HepG2 (cell line): ENCODE results near the gene ESF1. TPM values are rescaled to one million over a fixed set of nuclear protein-coding genes. Genes with fewer than 3 reads are reported as not detected.

Experiments used
- ASH2L ChIP-seq: fragments of 300-600, 200-600 bp; sonication (generic); IDR thresholded peaks from 2 replicates; pipeline ENCODE4 v1.7.0; 2017; ENCODE audit warnings: low read depth, mild to moderate bottlenecking, moderate library complexity, mixed read lengths, low read length; ENCODE audit not compliant: insufficient read length
- IKZF1 ChIP-seq: fragments of 450-650 bp; IDR thresholded peaks from 2 replicates; pipeline ENCODE4 v1.7.1; 2016
- MYC ChIP-seq: sonication (generic); formaldehyde crosslinking; IDR thresholded peaks from 2 replicates; pipeline ENCODE4 v1.9.0; 2021; ENCODE audit warnings: missing genetic modification reagents, borderline replicate concordance
- PHF8 ChIP-seq: sonication (generic); formaldehyde crosslinking; IDR thresholded peaks from 2 replicates; pipeline ENCODE4 v1.5.0; 2020; ENCODE audit warnings: missing genetic modification reagents
- RXRA ChIP-seq: sonication (generic); formaldehyde crosslinking; IDR thresholded peaks from 2 replicates; pipeline ENCODE4 v1.5.1; 2020; ENCODE audit warnings: missing genetic modification reagents
- SALL1 ChIP-seq: sonication (generic); formaldehyde crosslinking; IDR thresholded peaks from 2 replicates; pipeline ENCODE4 v1.8.0; 2022; ENCODE audit warnings: mild to moderate bottlenecking, missing genetic modification reagents
- TMF1 ChIP-seq: sonication (generic); formaldehyde crosslinking; IDR thresholded peaks from 2 replicates; pipeline ENCODE4 v1.8.1; 2022; ENCODE audit warnings: low read depth, missing genetic modification reagents
- ZFYVE20 ChIP-seq: sonication (generic); formaldehyde crosslinking; IDR thresholded peaks from 2 replicates; pipeline ENCODE4 v1.8.0; 2023; ENCODE audit warnings: low read depth, mild to moderate bottlenecking, moderate library complexity, missing genetic modification reagents, borderline replicate concordance
- ZNF460 ChIP-seq: sonication (generic); formaldehyde crosslinking; IDR thresholded peaks from 2 replicates; pipeline ENCODE4 v1.5.1; 2020; ENCODE audit warnings: missing genetic modification reagents, mild to moderate bottlenecking, borderline replicate concordance
- ZNF713 ChIP-seq: sonication (generic); formaldehyde crosslinking; IDR thresholded peaks from 2 replicates; pipeline ENCODE4 v1.4.0; 2020; ENCODE audit warnings: mild to moderate bottlenecking, missing genetic modification reagents
- ZNF772 ChIP-seq: sonication (generic); formaldehyde crosslinking; IDR thresholded peaks from 2 replicates; pipeline ENCODE4 v1.5.0; 2020; ENCODE audit warnings: mild to moderate bottlenecking, missing genetic modification reagents
- polyA plus RNA-seq, 8 experiments: library from polyadenylated mRNA; depleted of rRNA in 3 of 8; stranded (reverse) in 7 of 8; unstranded in 1 of 8; fragments of >200 nt; fragmentation: Illumina TruSeq in 4 of 8; extraction: Trizol in 4 of 8; gene quantifications; 2 replicates each; pipeline versions ENCODE4 v1.2.1 to v1.2.3, GENCODE V29; 2011 to 2016; ENCODE audit warnings: low read depth in 4 of 8, missing spikeins in 1 of 8, mixed read lengths in 1 of 8; ENCODE audit not compliant: insufficient read depth in 1 of 8
- total RNA-seq, 5 experiments: library from RNA; depleted of rRNA; stranded (reverse); fragments of >200 nt; fragmentation: Illumina TruSeq; extraction: Trizol; gene quantifications; 2 replicates each; pipeline ENCODE4 v1.2.3, GENCODE V29; 2016; ENCODE audit warnings: low read depth in 1 of 5
- TF ChIP-seq, protein P1 (sequence below): sonication (generic); formaldehyde crosslinking; IDR thresholded peaks from 2 replicates; pipeline ENCODE4 v1.4.0; 2020; ENCODE audit warnings: low read depth, missing genetic modification reagents
- TF ChIP-seq, protein P2 (sequence below): sonication (generic); formaldehyde crosslinking; conservative IDR thresholded peaks from 2 replicates; pipeline ENCODE4 v1.5.0; 2020; ENCODE audit warnings: missing genetic modification reagents
- TF ChIP-seq, protein P3 (sequence below): sonication (generic); formaldehyde crosslinking; IDR thresholded peaks from 2 replicates; pipeline ENCODE4 v1.4.0; 2020; ENCODE audit warnings: mild to moderate bottlenecking, missing genetic modification reagents
- TF ChIP-seq, protein P4 (sequence below): sonication (generic); formaldehyde crosslinking; IDR thresholded peaks from 2 replicates; pipeline ENCODE4 v1.4.0; 2020; ENCODE audit warnings: mild to moderate bottlenecking, low read depth, missing genetic modification reagents
- TF ChIP-seq, protein P5 (sequence below): sonication (generic); formaldehyde crosslinking; IDR thresholded peaks from 2 replicates; pipeline ENCODE4 v1.8.1; 2023; ENCODE audit warnings: mild to moderate bottlenecking, missing genetic modification reagents, borderline replicate concordance
- TF ChIP-seq, protein P6 (sequence below): sonication (generic); formaldehyde crosslinking; IDR thresholded peaks from 2 replicates; pipeline ENCODE4 v1.4.0; 2020; ENCODE audit warnings: low read depth, mild to moderate bottlenecking, missing genetic modification reagents

ESF1 gene
- total and polyA plus RNA-seq, 2 of the 13 experiments (the other 11 are each of a cell fraction or from before 2014, with no cell fraction given), result 7.3 to 66.9 TPM

DNA sequence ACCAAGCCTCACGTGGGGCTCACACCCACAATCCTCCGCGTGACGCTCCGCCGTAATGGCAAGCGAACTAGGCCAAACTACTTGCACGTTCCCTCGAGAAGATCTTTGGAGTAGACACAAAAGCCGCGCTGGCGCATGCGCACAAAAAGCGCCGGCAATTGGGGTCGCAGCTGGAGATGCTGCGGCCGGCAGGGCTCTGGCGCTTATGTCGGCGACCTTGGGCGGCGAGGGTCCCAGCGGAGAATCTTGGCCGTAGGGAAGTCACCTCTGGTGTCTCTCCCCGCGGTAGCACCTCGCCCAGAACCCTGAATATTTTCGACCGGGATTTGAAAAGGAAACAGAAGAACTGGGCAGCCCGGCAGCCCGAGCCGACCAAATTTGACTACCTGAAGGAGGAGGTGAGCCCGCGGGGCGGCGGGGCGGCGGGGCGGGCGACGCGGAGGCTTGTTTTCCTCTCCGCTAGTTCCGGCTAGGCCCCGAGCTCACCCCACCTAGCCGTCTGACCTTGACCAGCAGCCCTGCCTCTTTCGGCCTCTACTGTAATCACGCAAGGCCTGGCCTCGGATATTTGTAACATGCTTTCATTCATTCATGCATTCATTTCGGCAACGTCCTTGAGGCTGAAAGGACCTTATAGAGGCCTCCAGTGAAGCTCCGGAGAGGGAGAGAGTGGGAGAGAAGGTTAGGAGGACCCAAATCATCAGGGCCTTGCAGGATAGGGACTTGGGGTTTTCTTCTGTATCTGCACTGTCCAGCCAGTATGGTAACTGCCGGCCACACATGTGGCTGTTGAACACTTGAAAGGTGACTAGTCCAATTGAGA is at the start of gene ESF1, which contains the start of gene NDUFAF5 (continued):
- TF ChIP-seq, protein P1, sequence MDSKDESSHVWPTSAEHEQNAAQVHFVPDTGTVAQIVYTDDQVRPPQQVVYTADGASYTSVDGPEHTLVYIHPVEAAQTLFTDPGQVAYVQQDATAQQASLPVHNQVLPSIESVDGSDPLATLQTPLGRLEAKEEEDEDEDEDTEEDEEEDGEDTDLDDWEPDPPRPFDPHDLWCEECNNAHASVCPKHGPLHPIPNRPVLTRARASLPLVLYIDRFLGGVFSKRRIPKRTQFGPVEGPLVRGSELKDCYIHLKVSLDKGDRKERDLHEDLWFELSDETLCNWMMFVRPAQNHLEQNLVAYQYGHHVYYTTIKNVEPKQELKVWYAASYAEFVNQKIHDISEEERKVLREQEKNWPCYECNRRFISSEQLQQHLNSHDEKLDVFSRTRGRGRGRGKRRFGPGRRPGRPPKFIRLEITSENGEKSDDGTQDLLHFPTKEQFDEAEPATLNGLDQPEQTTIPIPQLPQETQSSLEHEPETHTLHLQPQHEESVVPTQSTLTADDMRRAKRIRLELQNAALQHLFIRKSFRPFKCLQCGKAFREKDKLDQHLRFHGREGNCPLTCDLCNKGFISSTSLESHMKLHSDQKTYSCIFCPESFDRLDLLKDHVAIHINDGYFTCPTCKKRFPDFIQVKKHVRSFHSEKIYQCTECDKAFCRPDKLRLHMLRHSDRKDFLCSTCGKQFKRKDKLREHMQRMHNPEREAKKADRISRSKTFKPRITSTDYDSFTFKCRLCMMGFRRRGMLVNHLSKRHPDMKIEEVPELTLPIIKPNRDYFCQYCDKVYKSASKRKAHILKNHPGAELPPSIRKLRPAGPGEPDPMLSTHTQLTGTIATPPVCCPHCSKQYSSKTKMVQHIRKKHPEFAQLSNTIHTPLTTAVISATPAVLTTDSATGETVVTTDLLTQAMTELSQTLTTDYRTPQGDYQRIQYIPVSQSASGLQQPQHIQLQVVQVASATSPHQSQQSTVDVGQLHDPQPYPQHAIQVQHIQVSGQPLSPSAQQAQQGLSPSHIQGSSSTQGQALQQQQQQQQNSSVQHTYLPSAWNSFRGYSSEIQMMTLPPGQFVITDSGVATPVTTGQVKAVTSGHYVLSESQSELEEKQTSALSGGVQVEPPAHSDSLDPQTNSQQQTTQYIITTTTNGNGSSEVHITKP (CRISPR knock-in tag), result peak; percentile 76; the same call in 1 of the 2 replicates
- no peak for TF ChIP-seq IKZF1
- TF ChIP-seq MYC (CRISPR knock-in tag), result peak; percentile 99
- peak; percentile 85 for TF ChIP-seq RXRA
- TF ChIP-seq, protein P2, sequence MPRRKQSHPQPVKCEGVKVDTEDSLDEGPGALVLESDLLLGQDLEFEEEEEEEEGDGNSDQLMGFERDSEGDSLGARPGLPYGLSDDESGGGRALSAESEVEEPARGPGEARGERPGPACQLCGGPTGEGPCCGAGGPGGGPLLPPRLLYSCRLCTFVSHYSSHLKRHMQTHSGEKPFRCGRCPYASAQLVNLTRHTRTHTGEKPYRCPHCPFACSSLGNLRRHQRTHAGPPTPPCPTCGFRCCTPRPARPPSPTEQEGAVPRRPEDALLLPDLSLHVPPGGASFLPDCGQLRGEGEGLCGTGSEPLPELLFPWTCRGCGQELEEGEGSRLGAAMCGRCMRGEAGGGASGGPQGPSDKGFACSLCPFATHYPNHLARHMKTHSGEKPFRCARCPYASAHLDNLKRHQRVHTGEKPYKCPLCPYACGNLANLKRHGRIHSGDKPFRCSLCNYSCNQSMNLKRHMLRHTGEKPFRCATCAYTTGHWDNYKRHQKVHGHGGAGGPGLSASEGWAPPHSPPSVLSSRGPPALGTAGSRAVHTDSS, result 0 out of 2 replicates have a peak, but pooled peaks have one; percentile 91
- TF ChIP-seq, protein P3, sequence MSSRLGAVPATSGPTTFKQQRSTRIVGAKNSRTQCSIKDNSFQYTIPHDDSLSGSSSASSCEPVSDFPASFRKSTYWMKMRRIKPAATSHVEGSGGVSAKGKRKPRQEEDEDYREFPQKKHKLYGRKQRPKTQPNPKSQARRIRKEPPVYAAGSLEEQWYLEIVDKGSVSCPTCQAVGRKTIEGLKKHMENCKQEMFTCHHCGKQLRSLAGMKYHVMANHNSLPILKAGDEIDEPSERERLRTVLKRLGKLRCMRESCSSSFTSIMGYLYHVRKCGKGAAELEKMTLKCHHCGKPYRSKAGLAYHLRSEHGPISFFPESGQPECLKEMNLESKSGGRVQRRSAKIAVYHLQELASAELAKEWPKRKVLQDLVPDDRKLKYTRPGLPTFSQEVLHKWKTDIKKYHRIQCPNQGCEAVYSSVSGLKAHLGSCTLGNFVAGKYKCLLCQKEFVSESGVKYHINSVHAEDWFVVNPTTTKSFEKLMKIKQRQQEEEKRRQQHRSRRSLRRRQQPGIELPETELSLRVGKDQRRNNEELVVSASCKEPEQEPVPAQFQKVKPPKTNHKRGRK (CRISPR knock-in tag), result 0 out of 2 replicates have a peak, but pooled peaks have one; percentile 50
- TF ChIP-seq ZNF772 (CRISPR knock-in tag), result peak; percentile 99
- TF ChIP-seq, protein P4, sequence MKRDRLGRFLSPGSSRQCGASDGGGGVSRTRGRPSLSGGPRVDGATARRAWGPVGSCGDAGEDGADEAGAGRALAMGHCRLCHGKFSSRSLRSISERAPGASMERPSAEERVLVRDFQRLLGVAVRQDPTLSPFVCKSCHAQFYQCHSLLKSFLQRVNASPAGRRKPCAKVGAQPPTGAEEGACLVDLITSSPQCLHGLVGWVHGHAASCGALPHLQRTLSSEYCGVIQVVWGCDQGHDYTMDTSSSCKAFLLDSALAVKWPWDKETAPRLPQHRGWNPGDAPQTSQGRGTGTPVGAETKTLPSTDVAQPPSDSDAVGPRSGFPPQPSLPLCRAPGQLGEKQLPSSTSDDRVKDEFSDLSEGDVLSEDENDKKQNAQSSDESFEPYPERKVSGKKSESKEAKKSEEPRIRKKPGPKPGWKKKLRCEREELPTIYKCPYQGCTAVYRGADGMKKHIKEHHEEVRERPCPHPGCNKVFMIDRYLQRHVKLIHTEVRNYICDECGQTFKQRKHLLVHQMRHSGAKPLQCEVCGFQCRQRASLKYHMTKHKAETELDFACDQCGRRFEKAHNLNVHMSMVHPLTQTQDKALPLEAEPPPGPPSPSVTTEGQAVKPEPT (CRISPR knock-in tag), result peak; percentile 94
- TF ChIP-seq ZNF713 (CRISPR knock-in tag), result no peak
- TF ChIP-seq PHF8 (CRISPR knock-in tag), result peak; percentile 91
- TF ChIP-seq, protein P5, sequence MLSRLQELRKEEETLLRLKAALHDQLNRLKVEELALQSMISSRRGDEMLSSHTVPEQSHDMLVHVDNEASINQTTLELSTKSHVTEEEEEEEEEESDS (CRISPR knock-in tag), result peak; percentile 15; the same call in 1 of the 2 replicates
- TF ChIP-seq ZFYVE20, result no peak
- TF ChIP-seq ZNF460 (CRISPR knock-in tag), result no peak
- peak; percentile 92 for TF ChIP-seq SALL1 (CRISPR knock-in tag)
- peak; percentile 99 for TF ChIP-seq ASH2L
- TF ChIP-seq TMF1, result peak; percentile 44; the same call in 1 of the 2 replicates
- TF ChIP-seq, protein P6, sequence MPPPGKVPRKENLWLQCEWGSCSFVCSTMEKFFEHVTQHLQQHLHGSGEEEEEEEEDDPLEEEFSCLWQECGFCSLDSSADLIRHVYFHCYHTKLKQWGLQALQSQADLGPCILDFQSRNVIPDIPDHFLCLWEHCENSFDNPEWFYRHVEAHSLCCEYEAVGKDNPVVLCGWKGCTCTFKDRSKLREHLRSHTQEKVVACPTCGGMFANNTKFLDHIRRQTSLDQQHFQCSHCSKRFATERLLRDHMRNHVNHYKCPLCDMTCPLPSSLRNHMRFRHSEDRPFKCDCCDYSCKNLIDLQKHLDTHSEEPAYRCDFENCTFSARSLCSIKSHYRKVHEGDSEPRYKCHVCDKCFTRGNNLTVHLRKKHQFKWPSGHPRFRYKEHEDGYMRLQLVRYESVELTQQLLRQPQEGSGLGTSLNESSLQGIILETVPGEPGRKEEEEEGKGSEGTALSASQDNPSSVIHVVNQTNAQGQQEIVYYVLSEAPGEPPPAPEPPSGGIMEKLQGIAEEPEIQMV (CRISPR knock-in tag), result peak; percentile 99
